ENCODE measurements around the gene RFFL.

GRCh38 chr17:35084987-35085386, 21.5 kb upstream of the RFFL start:
- TF ChIP-seq CTCF (IDR thresholded peaks at IDR 0.05; ENCODE audit: poor library complexity, severe bottlenecking) (no peak), EZH2 (IDR thresholded peaks at IDR 0.05; ENCODE audit: borderline replicate concordance, insufficient read depth, low read length, poor library complexity, severe bottlenecking) (no peak), POLR2AphosphoS5 (IDR thresholded peaks at IDR 0.05) (no peak), RAD21 (conservative IDR thresholded peaks at IDR 0.05) (no peak), TAF1 (IDR thresholded peaks at IDR 0.05; ENCODE audit: low read depth) (no peak), MXI1 (conservative IDR thresholded peaks at IDR 0.05; ENCODE audit: poor library complexity, severe bottlenecking) (no peak), EP300 (conservative IDR thresholded peaks at IDR 0.05; ENCODE audit: poor library complexity, severe bottlenecking) (no peak)

Measured in neural cell (in vitro differentiated cells).